HuH-7 (cell line): ENCODE results near the gene HLA-DRB1.
"Not testable (repeated sequence)": the region's sequence is repeated elsewhere in the genome, so short reads cannot be mapped to it uniquely, and the experiment has no call there.

Source experiments
- DNase-seq: peaks from one replicate; pipeline ENCODE4 v3.0.0; 2011; ENCODE audit warnings: low spot score

Gene HLA-DRB1

GRCh38 chr6:32559747-32560146 lies 29.9 kb downstream of the HLA-DRB1 start:
- no peak for DNase-seq

DNA sequence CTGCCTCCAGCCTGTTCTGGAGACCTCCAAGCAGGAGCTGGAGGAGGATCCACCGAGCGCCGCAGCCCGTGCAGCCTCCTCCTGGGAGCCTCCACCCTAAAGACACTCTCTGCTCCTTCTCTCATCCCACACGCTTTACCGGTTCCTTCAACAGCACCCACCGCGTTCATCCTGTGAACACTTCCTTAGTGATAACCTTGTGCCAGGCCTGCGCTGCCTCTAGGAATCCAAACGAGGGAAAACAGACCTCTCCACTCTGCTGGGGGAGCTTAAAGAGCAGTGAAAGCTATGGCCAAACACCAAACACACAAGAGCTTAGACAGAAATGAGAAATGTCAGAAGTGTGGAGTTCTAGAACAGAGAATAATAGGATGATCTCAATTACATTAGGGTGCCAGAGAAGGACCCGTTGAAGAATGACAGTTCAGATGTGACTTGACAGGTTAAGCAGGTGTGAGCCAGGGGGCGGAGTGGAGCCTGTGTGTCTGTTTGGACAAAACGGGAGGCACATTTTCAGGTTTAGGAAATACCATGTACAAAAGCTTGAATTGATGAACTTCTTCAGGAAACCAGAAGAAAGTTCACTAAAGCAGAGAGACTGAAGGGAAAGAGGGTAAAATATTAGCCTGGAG lies 31.1 kb downstream of the HLA-DRB1 start:
- DNase-seq = no peak

- DNase-seq = no peak
These were observed 35.3 kb downstream of the HLA-DRB1 start for GRCh38 chr6:32554116-32554965.

DNA sequence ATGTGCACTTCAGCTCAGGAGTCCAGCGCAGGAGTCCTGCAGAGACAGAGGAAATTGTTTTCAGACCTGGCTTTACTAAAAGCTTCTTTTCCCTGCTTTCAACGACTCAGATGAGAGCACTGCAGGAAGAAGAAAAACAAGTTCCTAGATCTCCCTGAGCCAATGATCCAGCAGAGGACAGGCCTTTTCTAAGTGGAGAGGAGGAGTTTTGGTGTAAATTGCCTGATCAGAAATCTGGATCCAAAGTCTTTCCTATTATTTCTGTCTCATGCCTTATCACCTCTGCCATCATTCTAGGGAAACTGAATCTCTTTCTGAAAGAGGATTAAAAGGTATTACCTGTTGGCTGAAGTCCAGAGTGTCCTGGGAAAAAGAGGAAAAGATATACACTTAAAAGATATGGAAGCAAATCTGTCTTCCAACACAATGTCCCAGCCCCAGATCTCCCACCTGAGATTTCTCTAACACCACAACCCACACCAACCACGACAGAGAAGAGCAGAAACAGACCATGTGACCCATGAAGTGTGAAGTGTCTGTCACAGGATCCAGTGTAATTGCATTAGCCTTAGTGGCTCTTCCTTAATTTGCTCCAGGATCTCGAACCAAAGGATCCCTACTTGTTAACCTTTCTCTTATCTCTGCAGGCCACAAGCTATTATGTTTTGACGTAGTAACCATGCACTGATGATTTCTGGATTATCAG lies 36.5 kb downstream of the HLA-DRB1 start:
- DNase-seq = no peak

- DNase-seq = no peak
These were observed 38.2 kb downstream of the HLA-DRB1 start for GRCh38 chr6:32551410-32551809.

GRCh38 chr6:32539839-32540238 lies 49.8 kb downstream of the HLA-DRB1 start:
- DNase-seq = no peak

- DNase-seq = not testable (repeated sequence)
These were observed 59.2 kb downstream of the HLA-DRB1 start for GRCh38 chr6:32530431-32530793.

- no peak for DNase-seq
These were observed 59.8 kb downstream of the HLA-DRB1 start, which contains the start of gene HLA-DRB5 for GRCh38 chr6:32529697-32530430. Gene HLA-DRB5, minus strand, starts transcription at chr6:32530287. Its CDS starts 63 bp downstream, at chr6:32530224.
